ENCODE measurements around the gene SPSB2. TPM values are rescaled to one million over a fixed set of nuclear protein-coding genes. Genes with fewer than 3 reads are reported as not detected.

SPSB2 gene
- total and polyA plus RNA-seq, 9 of the 15 experiments (the other 6 are each of a cell fraction or from before 2014, with no cell fraction given) = 0.10 to 10.6 (median 1.9) TPM

DNA sequence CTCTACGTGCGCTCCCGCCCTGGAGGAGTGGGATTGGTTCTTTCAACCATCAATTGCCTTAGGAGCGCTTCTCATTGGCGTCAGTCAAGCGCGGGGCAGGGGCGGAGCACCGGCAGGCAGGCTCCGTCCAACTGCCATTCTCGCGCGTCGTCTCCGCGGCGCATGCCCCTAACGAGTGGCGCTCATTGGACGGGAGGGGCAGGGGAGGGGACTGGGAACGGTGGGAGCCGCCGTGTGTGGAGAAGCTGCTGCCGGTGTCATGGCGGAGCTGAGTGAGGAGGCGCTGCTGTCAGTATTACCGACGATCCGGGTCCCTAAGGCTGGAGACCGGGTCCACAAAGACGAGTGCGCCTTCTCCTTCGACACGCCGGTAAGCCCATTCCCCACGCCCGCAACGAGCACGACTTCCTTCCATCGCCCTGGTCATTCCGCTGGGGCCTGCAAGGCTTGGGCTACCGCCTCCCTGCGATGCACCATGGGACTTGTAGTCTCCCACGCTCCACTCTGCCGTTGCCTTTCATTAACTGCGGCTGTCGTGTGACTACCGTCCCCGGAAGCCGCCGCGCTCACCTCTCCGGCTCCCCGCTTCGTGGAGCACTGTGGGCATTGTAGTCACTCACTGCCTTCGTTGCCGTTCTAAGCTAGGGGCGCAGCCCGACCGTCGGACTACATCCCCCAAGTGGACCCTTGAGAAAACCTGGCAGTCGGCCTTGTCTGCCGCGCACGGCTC is 21.0 kb downstream of the SPSB2 start, which contains the start of gene USP5 (continued):
- TF ChIP-seq, protein P1, sequence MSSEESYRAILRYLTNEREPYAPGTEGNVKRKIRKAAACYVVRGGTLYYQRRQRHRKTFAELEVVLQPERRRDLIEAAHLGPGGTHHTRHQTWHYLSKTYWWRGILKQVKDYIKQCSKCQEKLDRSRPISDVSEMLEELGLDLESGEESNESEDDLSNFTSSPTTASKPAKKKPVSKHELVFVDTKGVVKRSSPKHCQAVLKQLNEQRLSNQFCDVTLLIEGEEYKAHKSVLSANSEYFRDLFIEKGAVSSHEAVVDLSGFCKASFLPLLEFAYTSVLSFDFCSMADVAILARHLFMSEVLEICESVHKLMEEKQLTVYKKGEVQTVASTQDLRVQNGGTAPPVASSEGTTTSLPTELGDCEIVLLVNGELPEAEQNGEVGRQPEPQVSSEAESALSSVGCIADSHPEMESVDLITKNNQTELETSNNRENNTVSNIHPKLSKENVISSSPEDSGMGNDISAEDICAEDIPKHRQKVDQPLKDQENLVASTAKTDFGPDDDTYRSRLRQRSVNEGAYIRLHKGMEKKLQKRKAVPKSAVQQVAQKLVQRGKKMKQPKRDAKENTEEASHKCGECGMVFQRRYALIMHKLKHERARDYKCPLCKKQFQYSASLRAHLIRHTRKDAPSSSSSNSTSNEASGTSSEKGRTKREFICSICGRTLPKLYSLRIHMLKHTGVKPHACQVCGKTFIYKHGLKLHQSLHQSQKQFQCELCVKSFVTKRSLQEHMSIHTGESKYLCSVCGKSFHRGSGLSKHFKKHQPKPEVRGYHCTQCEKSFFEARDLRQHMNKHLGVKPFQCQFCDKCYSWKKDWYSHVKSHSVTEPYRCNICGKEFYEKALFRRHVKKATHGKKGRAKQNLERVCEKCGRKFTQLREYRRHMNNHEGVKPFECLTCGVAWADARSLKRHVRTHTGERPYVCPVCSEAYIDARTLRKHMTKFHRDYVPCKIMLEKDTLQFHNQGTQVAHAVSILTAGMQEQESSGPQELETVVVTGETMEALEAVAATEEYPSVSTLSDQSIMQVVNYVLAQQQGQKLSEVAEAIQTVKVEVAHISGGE (CRISPR knock-in tag; IDR thresholded peaks at IDR 0.05) = peak; percentile 80 to 98 (median 82); a peak in 5 of 6 replicates
- TF ChIP-seq SMARCA5 (IDR thresholded peaks at IDR 0.05) = no peak
- TF ChIP-seq, protein P2, sequence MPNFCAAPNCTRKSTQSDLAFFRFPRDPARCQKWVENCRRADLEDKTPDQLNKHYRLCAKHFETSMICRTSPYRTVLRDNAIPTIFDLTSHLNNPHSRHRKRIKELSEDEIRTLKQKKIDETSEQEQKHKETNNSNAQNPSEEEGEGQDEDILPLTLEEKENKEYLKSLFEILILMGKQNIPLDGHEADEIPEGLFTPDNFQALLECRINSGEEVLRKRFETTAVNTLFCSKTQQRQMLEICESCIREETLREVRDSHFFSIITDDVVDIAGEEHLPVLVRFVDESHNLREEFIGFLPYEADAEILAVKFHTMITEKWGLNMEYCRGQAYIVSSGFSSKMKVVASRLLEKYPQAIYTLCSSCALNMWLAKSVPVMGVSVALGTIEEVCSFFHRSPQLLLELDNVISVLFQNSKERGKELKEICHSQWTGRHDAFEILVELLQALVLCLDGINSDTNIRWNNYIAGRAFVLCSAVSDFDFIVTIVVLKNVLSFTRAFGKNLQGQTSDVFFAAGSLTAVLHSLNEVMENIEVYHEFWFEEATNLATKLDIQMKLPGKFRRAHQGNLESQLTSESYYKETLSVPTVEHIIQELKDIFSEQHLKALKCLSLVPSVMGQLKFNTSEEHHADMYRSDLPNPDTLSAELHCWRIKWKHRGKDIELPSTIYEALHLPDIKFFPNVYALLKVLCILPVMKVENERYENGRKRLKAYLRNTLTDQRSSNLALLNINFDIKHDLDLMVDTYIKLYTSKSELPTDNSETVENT (CRISPR knock-in tag; IDR thresholded peaks at IDR 0.05) = peak; percentile 61
- TF ChIP-seq TEAD1 (CRISPR knock-in tag; IDR thresholded peaks at IDR 0.05) = peak in 1 of 2 experiments; percentile 96; a peak in 3 of 4 replicates
- peak; percentile 83 for TF ChIP-seq ZNF134 (CRISPR knock-in tag; conservative IDR thresholded peaks at IDR 0.05)
- TF ChIP-seq TCF3 (CRISPR knock-in tag; IDR thresholded peaks at IDR 0.05) = no peak
- TF ChIP-seq, protein P3, sequence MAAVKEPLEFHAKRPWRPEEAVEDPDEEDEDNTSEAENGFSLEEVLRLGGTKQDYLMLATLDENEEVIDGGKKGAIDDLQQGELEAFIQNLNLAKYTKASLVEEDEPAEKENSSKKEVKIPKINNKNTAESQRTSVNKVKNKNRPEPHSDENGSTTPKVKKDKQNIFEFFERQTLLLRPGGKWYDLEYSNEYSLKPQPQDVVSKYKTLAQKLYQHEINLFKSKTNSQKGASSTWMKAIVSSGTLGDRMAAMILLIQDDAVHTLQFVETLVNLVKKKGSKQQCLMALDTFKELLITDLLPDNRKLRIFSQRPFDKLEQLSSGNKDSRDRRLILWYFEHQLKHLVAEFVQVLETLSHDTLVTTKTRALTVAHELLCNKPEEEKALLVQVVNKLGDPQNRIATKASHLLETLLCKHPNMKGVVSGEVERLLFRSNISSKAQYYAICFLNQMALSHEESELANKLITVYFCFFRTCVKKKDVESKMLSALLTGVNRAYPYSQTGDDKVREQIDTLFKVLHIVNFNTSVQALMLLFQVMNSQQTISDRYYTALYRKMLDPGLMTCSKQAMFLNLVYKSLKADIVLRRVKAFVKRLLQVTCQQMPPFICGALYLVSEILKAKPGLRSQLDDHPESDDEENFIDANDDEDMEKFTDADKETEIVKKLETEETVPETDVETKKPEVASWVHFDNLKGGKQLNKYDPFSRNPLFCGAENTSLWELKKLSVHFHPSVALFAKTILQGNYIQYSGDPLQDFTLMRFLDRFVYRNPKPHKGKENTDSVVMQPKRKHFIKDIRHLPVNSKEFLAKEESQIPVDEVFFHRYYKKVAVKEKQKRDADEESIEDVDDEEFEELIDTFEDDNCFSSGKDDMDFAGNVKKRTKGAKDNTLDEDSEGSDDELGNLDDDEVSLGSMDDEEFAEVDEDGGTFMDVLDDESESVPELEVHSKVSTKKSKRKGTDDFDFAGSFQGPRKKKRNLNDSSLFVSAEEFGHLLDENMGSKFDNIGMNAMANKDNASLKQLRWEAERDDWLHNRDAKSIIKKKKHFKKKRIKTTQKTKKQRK (IDR thresholded peaks at IDR 0.05; ENCODE audit: borderline replicate concordance, low read depth, low read length) = peak; percentile 72; the same call in 1 of the 2 replicates
- TF ChIP-seq FOXP1 (CRISPR knock-in tag; IDR thresholded peaks at IDR 0.05) = 0 out of 2 replicates have a peak, but pooled peaks have one; percentile 17
- TF ChIP-seq, protein P4, sequence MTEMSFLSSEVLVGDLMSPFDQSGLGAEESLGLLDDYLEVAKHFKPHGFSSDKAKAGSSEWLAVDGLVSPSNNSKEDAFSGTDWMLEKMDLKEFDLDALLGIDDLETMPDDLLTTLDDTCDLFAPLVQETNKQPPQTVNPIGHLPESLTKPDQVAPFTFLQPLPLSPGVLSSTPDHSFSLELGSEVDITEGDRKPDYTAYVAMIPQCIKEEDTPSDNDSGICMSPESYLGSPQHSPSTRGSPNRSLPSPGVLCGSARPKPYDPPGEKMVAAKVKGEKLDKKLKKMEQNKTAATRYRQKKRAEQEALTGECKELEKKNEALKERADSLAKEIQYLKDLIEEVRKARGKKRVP (CRISPR knock-in tag; IDR thresholded peaks at IDR 0.05) = peak; percentile 82
- peak; percentile 91 for TF ChIP-seq ZNF165 (CRISPR knock-in tag; IDR thresholded peaks at IDR 0.05; ENCODE audit: borderline replicate concordance)
- peak; percentile 85; the same call in 1 of the 2 replicates for TF ChIP-seq MTA1 (IDR thresholded peaks at IDR 0.05; ENCODE audit: borderline replicate concordance)
- no peak for TF ChIP-seq MED1 (CRISPR knock-in tag; IDR thresholded peaks at IDR 0.05; ENCODE audit: borderline replicate concordance)
- peak; percentile 99 for TF ChIP-seq MBD2 (IDR thresholded peaks at IDR 0.05; ENCODE audit: borderline replicate concordance, low read depth)
- peak; percentile 81 for TF ChIP-seq ZNF79 (CRISPR knock-in tag; IDR thresholded peaks at IDR 0.05; ENCODE audit: low read depth)

Measured in K562 (cell line).